Mesendoderm (in vitro differentiated cells): ENCODE measurements around the gene MBOAT7.
"Not testable (repeated sequence)": the region's sequence is repeated elsewhere in the genome, so short reads cannot be mapped to it uniquely, and the experiment has no call there.

ENCODE experiments used
- DNase-seq: peaks from one replicate; pipeline ENCODE4 v3.0.0; 2013
- H2AK5ac ChIP-seq: 2 replicates; pipeline ENCODE4 v1.6.1; 2013; ENCODE audit warnings: low read length, inconsistent platforms
- H2BK120ac ChIP-seq: 2 replicates; pipeline ENCODE4 v1.6.1; 2013; ENCODE audit warnings: low read depth, mild to moderate bottlenecking, low read length, moderate library complexity, mixed read lengths
- H2BK15ac ChIP-seq: replicated peaks from 2 replicates; pipeline ENCODE4 v1.6.1; 2013; ENCODE audit warnings: low read depth, mild to moderate bottlenecking, moderate library complexity
- H2BK5ac ChIP-seq: 2 replicates; pipeline ENCODE4 v1.6.1; 2013; ENCODE audit warnings: low read length, inconsistent platforms
- H3K18ac ChIP-seq: 2 replicates; pipeline ENCODE4 v1.6.1; 2013; ENCODE audit warnings: mild to moderate bottlenecking, low read length, mixed read lengths
- H3K23ac ChIP-seq: one replicate; pipeline ENCODE4 v1.6.1; 2013; ENCODE audit warnings: low read length
- H3K27ac ChIP-seq: 2 replicates; pipeline ENCODE4 v1.5.1; 2013; ENCODE audit warnings: low read depth, mild to moderate bottlenecking, inconsistent platforms, low read length, moderate library complexity
- H3K27me3 ChIP-seq: 2 replicates; pipeline ENCODE4 v1.6.1; 2013; ENCODE audit warnings: low read length, control low read depth, mild to moderate bottlenecking, inconsistent platforms; ENCODE audit not compliant: insufficient read depth, poor library complexity
- H3K36me3 ChIP-seq: 2 replicates; pipeline ENCODE4 v1.6.1; 2013; ENCODE audit warnings: low read length, inconsistent platforms; ENCODE audit not compliant: control insufficient read depth, insufficient read depth
- H3K4ac ChIP-seq: one replicate; pipeline ENCODE4 v1.6.1; 2013; ENCODE audit warnings: low read depth, mild to moderate bottlenecking, low read length, moderate library complexity
- H3K4me1 ChIP-seq: 2 replicates; pipeline ENCODE4 v1.6.1; 2013; ENCODE audit warnings: low read depth, low read length, inconsistent platforms; ENCODE audit not compliant: control insufficient read depth
- H3K4me2 ChIP-seq: 2 replicates; pipeline ENCODE4 v1.6.1; 2013; ENCODE audit warnings: low read length
- H3K4me3 ChIP-seq: 2 replicates; pipeline ENCODE4 v1.5.1; 2013; ENCODE audit warnings: mild to moderate bottlenecking, low read length
- H3K56ac ChIP-seq: one replicate; pipeline ENCODE4 v1.6.1; 2013; ENCODE audit warnings: low read length
- H3K79me1 ChIP-seq: 2 replicates; pipeline ENCODE4 v1.6.1; 2013; ENCODE audit warnings: low read length, inconsistent platforms
- H3K79me2 ChIP-seq: 2 replicates; pipeline ENCODE4 v1.6.1; 2013; ENCODE audit warnings: mild to moderate bottlenecking, low read length; ENCODE audit not compliant: control insufficient read depth, insufficient read depth
- H3K9ac ChIP-seq: 2 replicates; pipeline ENCODE4 v1.6.1; 2013; ENCODE audit warnings: low read length, inconsistent platforms
- H4K5ac ChIP-seq: one replicate; pipeline ENCODE4 v1.6.1; 2013; ENCODE audit warnings: low read length
- H4K8ac ChIP-seq: one replicate; pipeline ENCODE4 v1.6.1; 2013; ENCODE audit warnings: low read depth, mild to moderate bottlenecking, control low read depth, low read length, moderate library complexity
- WGBS: extraction: QIAGEN DNeasy Blood & Tissue Kit; methylation state at CpG from one replicate; pipeline ENCODE4 v1.1.7; 2013; ENCODE audit warnings: low lambda C conversion rate, missing lambda C conversion rate; ENCODE audit not compliant: insufficient coverage; ENCODE audit errors: extremely low coverage; 5-methylcytosine and 5-hydroxymethylcytosine counted together

The MBOAT7 gene

DNA sequence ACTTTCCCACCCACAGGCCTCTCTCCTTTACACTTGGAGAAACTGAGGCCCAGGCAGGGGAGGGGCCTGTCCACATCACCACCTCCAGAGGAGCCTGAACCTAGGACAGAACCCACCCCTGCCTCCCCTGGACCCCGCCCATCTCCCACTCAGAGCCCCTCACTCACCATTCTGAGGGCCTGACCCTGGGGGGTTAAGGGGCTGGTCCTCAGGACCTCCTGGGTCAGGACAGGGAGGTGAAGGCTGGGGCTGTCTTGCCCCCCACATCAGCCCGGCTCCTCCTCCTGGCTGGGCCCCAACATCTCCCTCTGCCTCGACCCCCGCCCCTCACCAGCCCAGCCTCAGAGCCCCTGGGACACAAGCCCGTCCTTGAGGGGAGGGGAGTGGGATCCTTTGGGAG is 30.3 kb upstream of the MBOAT7 start:
- H3K79me1 ChIP-seq, H4K5ac ChIP-seq, H3K56ac ChIP-seq, H3K4me1 ChIP-seq, H3K4me3 ChIP-seq, H3K27me3 ChIP-seq, H4K8ac ChIP-seq, H2AK5ac ChIP-seq, H2BK15ac ChIP-seq, H3K9ac ChIP-seq, H2BK5ac ChIP-seq, H3K27ac ChIP-seq, H2BK120ac ChIP-seq, H3K18ac ChIP-seq, H3K23ac ChIP-seq, H3K4me2 ChIP-seq, DNase-seq, H3K4ac ChIP-seq, H3K36me3 ChIP-seq, H3K79me2 ChIP-seq: not testable (repeated sequence)
- WGBS: no CpG with 5 or more reads among the region's 5 CpGs

DNA sequence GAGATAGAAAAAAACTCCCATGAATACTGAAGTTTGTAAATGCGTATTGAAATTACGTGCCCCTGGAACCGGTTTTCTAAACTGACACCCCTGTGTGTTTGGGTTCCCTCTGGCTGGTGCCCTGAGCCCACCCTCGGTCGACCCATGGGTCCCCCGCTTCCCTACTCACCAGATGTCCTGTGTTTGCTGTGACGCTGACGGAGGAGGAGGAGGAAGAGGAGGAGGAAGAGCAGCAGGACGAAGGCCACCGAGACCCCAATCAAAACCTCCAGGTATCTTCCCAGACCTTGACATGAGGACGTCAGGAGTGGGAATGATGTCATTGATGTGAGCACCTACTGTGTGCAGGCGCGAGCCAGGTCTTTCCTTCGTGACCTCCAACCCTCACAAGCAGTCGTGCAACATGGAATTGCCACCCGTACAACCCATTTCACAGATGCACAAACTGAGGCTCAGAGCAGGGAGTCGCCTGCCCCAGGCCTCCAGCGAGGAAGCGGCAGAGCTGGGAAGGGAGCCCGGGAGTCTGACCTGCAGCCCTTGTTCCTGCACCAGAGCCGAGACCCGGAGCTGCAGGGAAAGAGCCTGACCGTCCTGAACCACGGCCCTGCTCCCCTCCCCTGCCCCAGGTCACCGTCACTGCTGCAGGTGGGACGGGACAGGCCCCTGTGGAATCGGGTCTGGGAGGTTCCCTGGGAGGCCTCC is 29.7 kb upstream of the MBOAT7 start:
- Histone ChIP-seq H2BK120ac (no peak overlapping the region), H3K36me3 (no peaks in the 10 kb centered on the region), H2BK5ac (no peak overlapping the region), H3K27ac (no peak overlapping the region), H3K4me3 (no peak overlapping the region), H4K5ac (no peak overlapping the region), H3K79me1 (no peaks in the 10 kb centered on the region), H3K4ac (no peak overlapping the region), H3K56ac (no peak overlapping the region), H3K23ac (no peak overlapping the region), H4K8ac (no peak overlapping the region), H2BK15ac (no peak overlapping the region), H2AK5ac (no peak overlapping the region), H3K79me2 (no peaks in the 10 kb centered on the region), H3K9ac (no peak overlapping the region), H3K4me1 (no peaks in the 10 kb centered on the region), H3K4me2 (no peak overlapping the region), H3K18ac (no peak overlapping the region), H3K27me3 (no peaks in the 10 kb centered on the region)
- WGBS: no CpG with 5 or more reads among the region's 27 CpGs
- DNase-seq: no peak

DNA sequence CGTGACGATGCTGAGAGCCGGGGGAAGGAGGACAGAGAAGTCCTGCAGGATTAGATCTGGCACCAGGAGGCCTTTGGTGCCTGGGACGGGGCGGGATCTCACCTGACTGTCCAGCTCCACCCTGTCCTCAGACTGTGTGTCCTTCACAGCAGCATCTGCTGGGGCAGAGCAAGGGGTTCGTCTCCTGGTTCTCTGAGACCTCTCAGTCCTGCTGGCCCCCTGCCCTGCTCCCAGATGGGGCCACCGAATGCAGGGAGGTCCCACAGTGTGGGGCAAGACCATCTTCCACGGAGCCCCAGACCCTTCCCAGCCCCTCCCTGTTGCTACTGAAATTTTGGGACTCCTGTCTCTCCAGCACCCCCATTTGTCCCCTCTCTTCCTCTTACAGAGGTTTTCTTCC is 28.9 kb upstream of the MBOAT7 start:
- Histone ChIP-seq H2AK5ac (no peak overlapping the region), H3K36me3 (no peaks in the 10 kb centered on the region), H3K79me1 (no peaks in the 10 kb centered on the region), H3K4me1 (no peaks in the 10 kb centered on the region), H4K5ac (no peak overlapping the region), H3K27me3 (no peaks in the 10 kb centered on the region), H3K18ac (no peak overlapping the region), H3K27ac (no peak overlapping the region), H3K56ac (no peak overlapping the region), H3K9ac (no peak overlapping the region), H3K4me3 (no peak overlapping the region), H2BK120ac (no peak overlapping the region), H4K8ac (no peak overlapping the region), H2BK5ac (no peak overlapping the region), H2BK15ac (no peak overlapping the region), H3K4ac (no peak overlapping the region), H3K23ac (no peak overlapping the region), H3K79me2 (no peaks in the 10 kb centered on the region), H3K4me2 (no peak overlapping the region)
- whole genome bisulfite sequencing: no CpG with 5 or more reads among the region's 8 CpGs
- DNase-seq: no peak

DNA sequence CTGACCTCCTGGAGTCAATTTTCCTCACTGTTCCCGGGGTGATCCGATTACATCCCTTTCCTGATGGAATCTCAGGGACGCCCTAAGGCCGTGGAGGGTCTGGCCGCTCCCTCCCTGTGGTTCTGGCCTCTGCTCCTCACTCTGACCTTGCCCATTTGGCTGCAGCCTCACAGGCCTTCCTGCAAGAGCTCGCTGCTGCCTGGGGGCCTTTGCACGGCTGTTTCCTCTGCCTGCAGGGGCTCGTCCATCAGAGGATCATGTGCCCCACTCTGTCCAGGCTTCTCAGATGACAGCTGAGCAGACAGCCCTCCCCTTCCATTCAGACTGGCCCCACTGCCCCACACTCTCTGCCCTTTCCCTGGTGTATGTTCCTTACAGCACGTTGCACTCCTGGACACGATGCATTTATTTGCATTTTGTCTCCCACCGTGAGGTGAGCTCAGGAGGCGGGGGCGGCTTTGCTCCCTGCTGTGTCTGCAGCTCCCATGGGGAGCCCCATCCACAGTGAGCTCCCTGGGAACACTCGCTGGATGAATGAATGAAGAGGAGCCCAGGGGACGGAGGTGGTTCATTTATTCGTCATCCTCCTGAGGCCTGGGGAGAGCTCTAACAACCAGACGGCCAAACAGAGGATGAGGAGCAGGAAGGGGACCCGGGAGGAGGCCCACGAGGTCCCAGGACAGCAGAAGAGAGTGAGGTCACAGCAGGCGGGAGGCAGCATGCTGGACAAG is 28.3 kb upstream of the MBOAT7 start:
- H3K23ac ChIP-seq, H2BK15ac ChIP-seq, H3K79me2 ChIP-seq, H3K4ac ChIP-seq, H2AK5ac ChIP-seq, H2BK120ac ChIP-seq, H3K4me3 ChIP-seq, H3K27ac ChIP-seq, H3K4me2 ChIP-seq, H2BK5ac ChIP-seq, H4K5ac ChIP-seq, H3K4me1 ChIP-seq, H4K8ac ChIP-seq, H3K18ac ChIP-seq, H3K79me1 ChIP-seq, H3K56ac ChIP-seq, H3K36me3 ChIP-seq, H3K27me3 ChIP-seq, DNase-seq, H3K9ac ChIP-seq: not testable (repeated sequence)
- WGBS: no CpG with 5 or more reads among the region's 20 CpGs

DNA sequence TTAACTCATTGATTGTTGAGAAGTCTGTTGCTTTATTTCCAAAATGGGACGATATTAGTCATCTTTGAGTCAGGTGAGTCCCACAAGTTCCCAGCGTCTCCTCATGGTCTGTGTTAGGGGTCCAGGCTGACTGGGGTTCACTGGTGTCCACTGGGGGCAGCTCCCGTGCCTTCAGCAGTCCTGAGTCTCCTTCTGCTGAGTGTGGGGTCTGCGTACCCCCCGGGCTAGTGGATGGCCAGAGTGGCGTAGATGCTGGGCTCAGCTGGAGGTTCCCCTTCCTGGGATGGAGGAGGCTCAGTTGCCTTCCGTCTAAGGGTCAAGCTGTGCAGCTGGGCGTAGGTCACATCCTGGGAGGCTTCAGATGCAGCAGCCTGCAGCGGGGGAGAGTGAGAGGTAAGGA is 27.5 kb upstream of the MBOAT7 start:
- Histone ChIP-seq H3K27me3 (no peaks in the 10 kb centered on the region), H2BK5ac (no peak overlapping the region), H3K23ac (no peak overlapping the region), H3K4me3 (no peak overlapping the region), H3K56ac (no peak overlapping the region), H2BK15ac (no peak overlapping the region), H2AK5ac (no peak overlapping the region), H4K5ac (no peak overlapping the region), H3K4me2 (no peak overlapping the region), H3K36me3 (no peaks in the 10 kb centered on the region), H3K4me1 (no peaks in the 10 kb centered on the region), H3K18ac (no peak overlapping the region), H3K27ac (no peak overlapping the region), H3K9ac (no peak overlapping the region), H3K79me1 (no peaks in the 10 kb centered on the region), H3K79me2 (no peaks in the 10 kb centered on the region), H4K8ac (no peak overlapping the region), H2BK120ac (no peak overlapping the region), H3K4ac (no peak overlapping the region)
- DNase-seq: no peak
- no CpG with 5 or more reads among the region's 9 CpGs for WGBS
